Aorta (tissue), 5 donors: ENCODE results near the gene IL11RA. TPM values are rescaled to one million over a fixed set of nuclear protein-coding genes. Genes with fewer than 3 reads are reported as not detected.

Experiments
- ATAC-seq: fragments of 200-7000 bp; cut with Tn5 transposase; one replicate; pipeline ENCODE4 v1.9.1; 2022; ENCODE audit warnings: moderate library complexity; ENCODE audit not compliant: low FRiP score
- DNase-seq, 2 donors: peaks; one replicate each; pipeline ENCODE4 v3.0.0-alpha.2; 2020
- H3K27ac ChIP-seq, 2 donors: one replicate each; pipeline ENCODE4 v1.5.1; 2013; ENCODE audit warnings: low read length in 2 of 2, mild to moderate bottlenecking in 2 of 2, moderate library complexity in 2 of 2, control low read depth in 1 of 2, inconsistent platforms in 1 of 2, low read depth in 1 of 2
- H3K27me3 ChIP-seq, 2 donors: one replicate each; pipeline ENCODE4 v1.6.1; 2013; ENCODE audit warnings: control low read depth in 1 of 2, low read length in 1 of 2, mild to moderate bottlenecking in 1 of 2, moderate library complexity in 1 of 2; ENCODE audit not compliant: insufficient read depth in 2 of 2, control insufficient read depth in 1 of 2
- H3K36me3 ChIP-seq, 2 donors: one replicate each; pipeline ENCODE4 v1.6.1; 2013; ENCODE audit warnings: control low read depth in 1 of 2, low read length in 1 of 2, mild to moderate bottlenecking in 1 of 2; ENCODE audit not compliant: insufficient read depth in 2 of 2, control insufficient read depth in 1 of 2
- H3K4me1 ChIP-seq, 2 donors: one replicate each; pipeline ENCODE4 v1.6.1; 2013; ENCODE audit warnings: low read length in 2 of 2, control low read depth in 1 of 2, mild to moderate bottlenecking in 1 of 2, moderate library complexity in 1 of 2; ENCODE audit not compliant: insufficient read depth in 2 of 2, control insufficient read depth in 1 of 2
- H3K4me3 ChIP-seq, 2 donors: one replicate each; pipeline ENCODE4 v1.5.1; 2013; ENCODE audit warnings: low read length in 2 of 2, control low read depth in 1 of 2, mild to moderate bottlenecking in 1 of 2
- H3K9me3 ChIP-seq: one replicate; pipeline ENCODE4 v1.6.1; 2013; ENCODE audit warnings: mild to moderate bottlenecking, low read length; ENCODE audit not compliant: control insufficient read depth
- WGBS, 2 donors: extraction: QIAGEN DNeasy Blood & Tissue Kit; methylation state at CpG; one replicate each; pipeline ENCODE4 v1.1.7; 2013; 5-methylcytosine and 5-hydroxymethylcytosine counted together
- intact Hi-C, 2 donors: fragments of 100-400 bp; cut with DNase I; formaldehyde crosslinking; loops; one replicate each; pipeline versions ENCODE4 v1.14.2 to v1.15.0; 2022
- polyA plus RNA-seq, 2 donors: library from polyadenylated mRNA; stranded (reverse); fragments of 200-250 nt; gene quantifications; one replicate each; pipeline ENCODE4 v1.2.3, GENCODE V29; 2013
- total RNA-seq, 2 donors: library from RNA; stranded (reverse); fragmentation: NEBNext Ultra II Directional; extraction: Animal tissue kit (Norgen Biotek cat#: 25700); gene quantifications; one replicate each; pipeline ENCODE4 v1.2.1, GENCODE V29; 2021
- donor health status: healthy with polysubstance abuse.
- donor health status: Bipolar disorder and iron deficiency.
- donor health status: DM: no; HTN: no; CAD: no.
- donor health status: DM: no; HTN: no; CAD: no.
- donor health status: DM: yes; HTN: yes; CAD: no.

Gene IL11RA
- total and polyA plus RNA-seq, 4 donors = 28.2 to 93.4 (median 50.0) TPM

GRCh38 chr9:34685591-34685990 lies 33.6 kb downstream of the IL11RA start:
- DNase-seq = no peak
- Histone ChIP-seq H3K4me1 (no peaks in the 10 kb centered on the region), H3K4me3 (no peak overlapping the region), H3K27me3 (no peaks in the 10 kb centered on the region), H3K27ac (no peak overlapping the region), H3K9me3 (no peaks in the 10 kb centered on the region), H3K36me3 (no peaks in the 10 kb centered on the region)
- WGBS, 2 donors = 62 to 71% methylated on average over 4 of the region's 4 CpGs
- intact Hi-C loops = no loop called here
- ATAC-seq = no peak

GRCh38 chr9:34686231-34686630 lies 34.2 kb downstream of the IL11RA start:
- no peaks in the 10 kb centered on the region for H3K36me3 ChIP-seq
- intact Hi-C loops = no loop called here
- H3K4me3 ChIP-seq = no peak overlapping the region
- peak; percentile 54 to 82 for DNase-seq
- 62 to 63% methylated on average over 5 of the region's 5 CpGs for WGBS, 2 donors
- no peak for ATAC-seq
- no peaks in the 10 kb centered on the region for H3K9me3 ChIP-seq
- no peak overlapping the region for H3K27ac ChIP-seq
- no peaks in the 10 kb centered on the region for H3K4me1 ChIP-seq
- no peaks in the 10 kb centered on the region for H3K27me3 ChIP-seq

GRCh38 chr9:34686732-34687131 lies 34.7 kb downstream of the IL11RA start:
- ATAC-seq = no peak
- intact Hi-C loops = no loop called here
- Histone ChIP-seq H3K9me3 (no peaks in the 10 kb centered on the region), H3K4me1 (no peaks in the 10 kb centered on the region), H3K27me3 (no peaks in the 10 kb centered on the region), H3K27ac (no peak overlapping the region), H3K36me3 (no peaks in the 10 kb centered on the region), H3K4me3 (no peak overlapping the region)
- WGBS, 2 donors = 59 to 79% methylated on average over 1 of the region's 1 CpG
- no peak for DNase-seq

GRCh38 chr9:34687276-34688030 lies 35.5 kb downstream of the IL11RA start:
- DNase-seq (no peak), ATAC-seq (no peak)
- H3K4me3 ChIP-seq = no peak overlapping the region
- intact Hi-C loops = no loop called here
- H3K27ac ChIP-seq = no peak overlapping the region
- 96 to 97% methylated on average over 10 of the region's 10 CpGs for WGBS, 2 donors
- no peaks in the 10 kb centered on the region for H3K27me3 ChIP-seq
- no peaks in the 10 kb centered on the region for H3K9me3 ChIP-seq
- H3K4me1 ChIP-seq = no peaks in the 10 kb centered on the region
- no peaks in the 10 kb centered on the region for H3K36me3 ChIP-seq

GRCh38 chr9:34688329-34689115 lies 36.5 kb downstream of the IL11RA start:
- DNase-seq (no peak), ATAC-seq (no peak)
- no peaks in the 10 kb centered on the region for H3K36me3 ChIP-seq
- H3K27me3 ChIP-seq = no peaks in the 10 kb centered on the region
- 65 to 72% methylated on average over 5 of the region's 5 CpGs for WGBS, 2 donors
- H3K9me3 ChIP-seq = no peaks in the 10 kb centered on the region
- H3K4me3 ChIP-seq = no peak overlapping the region
- no peak overlapping the region for H3K27ac ChIP-seq
- intact Hi-C loops = no loop called here
- no peaks in the 10 kb centered on the region for H3K4me1 ChIP-seq

- H3K27me3 ChIP-seq = no peaks in the 10 kb centered on the region
- H3K9me3 ChIP-seq = no peaks in the 10 kb centered on the region
- H3K36me3 ChIP-seq = no peaks in the 10 kb centered on the region
- intact Hi-C loops = no loop called here
- ATAC-seq (no peak), DNase-seq (no peak)
- 91 to 93% methylated on average over 4 of the region's 4 CpGs for WGBS, 2 donors
- no peaks in the 10 kb centered on the region for H3K4me1 ChIP-seq
- no peak overlapping the region for H3K27ac ChIP-seq
- H3K4me3 ChIP-seq = no peak overlapping the region
Observed at GRCh38 chr9:34689116-34689470, 37.1 kb downstream of the IL11RA start.

- ATAC-seq = no peak
- Histone ChIP-seq H3K27ac (no peak overlapping the region), H3K9me3 (no peaks in the 10 kb centered on the region), H3K4me1 (no peaks in the 10 kb centered on the region), H3K36me3 (no peaks in the 10 kb centered on the region), H3K27me3 (no peaks in the 10 kb centered on the region), H3K4me3 (no peak overlapping the region)
- intact Hi-C loops = no loop called here
- DNase-seq = no peak
- WGBS, 2 donors = 93 to 96% methylated on average over 8 of the region's 8 CpGs
Observed at GRCh38 chr9:34689512-34689911, 37.5 kb downstream of the IL11RA start.

- H3K4me3 ChIP-seq = no peak within 1 kb of the TSS
- H3K4me1 ChIP-seq = no peaks in the 10 kb centered on the region
- no peaks in the 10 kb centered on the region for H3K36me3 ChIP-seq
- no peak within 1 kb of the TSS for H3K27ac ChIP-seq
- no peak for DNase-seq
- no peaks in the 10 kb centered on the region for H3K9me3 ChIP-seq
- ATAC-seq = no peak
- intact Hi-C loops = no loop called here
- H3K27me3 ChIP-seq = no peaks in the 10 kb centered on the region
- 20 to 27% methylated on average over 6 of the region's 6 CpGs for WGBS, 2 donors
Observed at GRCh38 chr9:34690983-34691935, 39.3 kb downstream of the IL11RA start, which contains the start of gene CCL19. Gene CCL19 (minus strand): TSS chr9:34691276. CDS start chr9:34691139, 137 bp downstream.
